HCT116 (cell line): Measurements from ENCODE around the gene TMEM184A. TPM values are rescaled to one million over a fixed set of nuclear protein-coding genes. Genes with fewer than 3 reads are reported as not detected.

Experiments
- ATAC-seq: fragments of 200-7000 bp; cut with Tn5 transposase; 2 replicates; pipeline ENCODE4 v1.9.1; 2020; ENCODE audit warnings: mild to moderate bottlenecking, moderate library complexity
- BruUV-seq: library from RNA; stranded (reverse); fragments of 400-500 nt; replicated peaks from 2 replicates; lab custom pipeline; 2021; lab: Mats Ljungman, UMichigan
- CTCF ChIA-PET: fragments of 300-600 bp; sonication (Branson Sonifier 250); formaldehyde crosslinking; loops from one replicate; lab custom pipeline; 2021; ENCODE audit warnings: antibody characterized with exemption; lab: Charles Lee
- POLR2A ChIA-PET: fragments of 300-600, 350-600 bp; sonication (Branson Sonifier 250); formaldehyde crosslinking; loops from one replicate; lab custom pipeline; 2021; ENCODE audit warnings: antibody characterized with exemption; lab: Charles Lee
- RAD21 ChIA-PET, 2 experiments: fragments of 300-600 bp; sonication (Branson Sonifier 250); formaldehyde crosslinking; loops; one replicate each; lab custom pipeline; 2023; ENCODE audit warnings: low total read pairs in 2 of 2; ENCODE audit not compliant: uncharacterized antibody in 2 of 2, unreplicated experiment in 2 of 2, low non-redundant PET in 1 of 2; lab: Charles Lee
- DNase-seq: peaks from one replicate; pipeline ENCODE4 v3.0.0-alpha.2; 2010; ENCODE audit warnings: low read depth, low spot score
- H2AFZ ChIP-seq: fragments of 200-600 bp; shearing (Covaris generic), sonication (generic); 2 replicates; pipeline ENCODE4 v1.6.1; 2017; ENCODE audit warnings: low read depth, mixed run types, mixed read lengths, antibody characterized with exemption, low read length; ENCODE audit not compliant: poor library complexity, severe bottlenecking
- H3K27ac ChIP-seq: 2 replicates; pipeline ENCODE4 v1.5.1; 2012; ENCODE audit warnings: low read depth, low read length
- H3K27me3 ChIP-seq: fragments of 200-600 bp; sonication (generic); 2 replicates; pipeline ENCODE4 v1.6.1; 2016; ENCODE audit warnings: mixed run types, low read length, mixed read lengths; ENCODE audit not compliant: insufficient read depth
- H3K36me3 ChIP-seq, 2 experiments: fragments of 200-500 bp in 1 of 2; fragments of 200-600 bp in 1 of 2; sonication (Bioruptor generic) in 1 of 2; sonication (generic) in 1 of 2; 2 replicates each; pipeline versions ENCODE4 v1.5.1 to v1.6.1; 2014 to 2016; ENCODE audit warnings: low read length in 2 of 2, inconsistent platforms in 1 of 2, mixed read lengths in 1 of 2, mixed run types in 1 of 2; ENCODE audit not compliant: insufficient read depth in 2 of 2, control insufficient read depth in 1 of 2
- H3K4me1 ChIP-seq, 2 experiments: fragments of 200-600 bp in 1 of 2; sonication (generic) in 1 of 2; 2 replicates each; pipeline versions ENCODE4 v1.5.1 to v1.6.1; 2012 to 2017; ENCODE audit warnings: low read length in 2 of 2, inconsistent platforms in 1 of 2, mild to moderate bottlenecking in 1 of 2, mixed read lengths in 1 of 2, mixed run types in 1 of 2, moderate library complexity in 1 of 2; ENCODE audit not compliant: insufficient read depth in 2 of 2, control insufficient read depth in 1 of 2
- H3K4me2 ChIP-seq: fragments of 200-600 bp; sonication (generic); 2 replicates; pipeline ENCODE4 v1.6.1; 2017; ENCODE audit warnings: mixed run types, low read length, mixed read lengths
- H3K4me3 ChIP-seq, 2 experiments: fragments of 200-600 bp in 1 of 2; sonication (generic) in 1 of 2; replicated peaks in 1 of 2; 2 replicates each; pipeline ENCODE4 v1.5.1; 2011 to 2016; ENCODE audit warnings: low read length in 2 of 2, control low read depth in 1 of 2, low read depth in 1 of 2, mild to moderate bottlenecking in 1 of 2, mixed read lengths in 1 of 2, mixed run types in 1 of 2
- H3K79me2 ChIP-seq: fragments of 200-600 bp; sonication (generic); 2 replicates; pipeline ENCODE4 v1.6.1; 2017; ENCODE audit warnings: mild to moderate bottlenecking, mixed run types, low read length, moderate library complexity, mixed read lengths; ENCODE audit not compliant: insufficient read depth
- H3K9ac ChIP-seq: fragments of 200-600 bp; sonication (generic); 2 replicates; pipeline ENCODE4 v1.6.1; 2016; ENCODE audit warnings: low read length, mixed read lengths
- H3K9me2 ChIP-seq: fragments of 200-600 bp; sonication (generic), shearing (Covaris generic); 2 replicates; pipeline ENCODE4 v1.6.1; 2017; ENCODE audit warnings: mixed run types, mild to moderate bottlenecking, moderate library complexity; ENCODE audit not compliant: insufficient read depth
- H3K9me3 ChIP-seq, 2 experiments: fragments of 200-500 bp in 1 of 2; fragments of 200-600 bp in 1 of 2; sonication (Bioruptor generic) in 1 of 2; sonication (generic) in 1 of 2; 2 replicates each; pipeline ENCODE4 v1.6.1; 2014 to 2017; ENCODE audit warnings: low read length in 2 of 2, mixed read lengths in 2 of 2, inconsistent platforms in 1 of 2, low read depth in 1 of 2, mild to moderate bottlenecking in 1 of 2, mixed run types in 1 of 2, moderate library complexity in 1 of 2; ENCODE audit not compliant: control insufficient read depth in 1 of 2, insufficient read depth in 1 of 2
- H4K20me1 ChIP-seq: fragments of 200-600 bp; sonication (generic), shearing (Covaris generic); 2 replicates; pipeline ENCODE4 v1.6.1; 2017; ENCODE audit warnings: mixed run types, mild to moderate bottlenecking, moderate library complexity; ENCODE audit not compliant: insufficient read depth
- CBX3 ChIP-seq: IDR thresholded peaks from 2 replicates; pipeline ENCODE4 v1.6.1; 2012; ENCODE audit warnings: low read depth
- CEBPB ChIP-seq: IDR thresholded peaks from 2 replicates; pipeline ENCODE4 v1.6.1; 2012; ENCODE audit warnings: low read depth
- EGR1 ChIP-seq: IDR thresholded peaks from 2 replicates; pipeline ENCODE4 v1.6.1; 2012; ENCODE audit warnings: low read depth
- ELF1 ChIP-seq: IDR thresholded peaks from 2 replicates; pipeline ENCODE4 v1.6.1; 2012; ENCODE audit warnings: low read depth, borderline replicate concordance
- EZH2 ChIP-seq: fragments of 200-600 bp; sonication (generic); IDR thresholded peaks from 2 replicates; pipeline ENCODE4 v1.6.1; 2017; ENCODE audit warnings: antibody characterized with exemption, mixed run types
- EZH2phosphoT487 ChIP-seq: fragments of 200-600 bp; IDR thresholded peaks from 2 replicates; pipeline ENCODE4 v1.6.1; 2018; ENCODE audit warnings: antibody characterized with exemption, borderline replicate concordance
- FOSL1 ChIP-seq: IDR thresholded peaks from 2 replicates; pipeline ENCODE4 v1.6.1; 2012; ENCODE audit warnings: low read depth
- JUND ChIP-seq: IDR thresholded peaks from 2 replicates; pipeline ENCODE4 v1.6.1; 2012
- POLR2AphosphoS5 ChIP-seq: IDR thresholded peaks from 2 replicates; pipeline ENCODE4 v1.6.1; 2011; ENCODE audit warnings: mild to moderate bottlenecking, low read depth, low read length, moderate library complexity
- RAD21 ChIP-seq: IDR thresholded peaks from 2 replicates; pipeline ENCODE4 v1.6.1; 2012; ENCODE audit warnings: low read depth, mild to moderate bottlenecking
- SIN3A ChIP-seq: IDR thresholded peaks from 2 replicates; pipeline ENCODE4 v1.6.1; 2012; ENCODE audit warnings: low read depth
- TCF7L2 ChIP-seq: IDR thresholded peaks from 2 replicates; pipeline ENCODE4 v1.7.0; 2011; ENCODE audit warnings: borderline replicate concordance, inconsistent platforms; ENCODE audit not compliant: insufficient read depth, insufficient read length; ENCODE audit errors: extremely low read depth
- ZFX ChIP-seq: fragments of 450-650 bp; IDR thresholded peaks from 2 replicates; pipeline ENCODE4 v1.6.1; 2017
- ZNF274 ChIP-seq: fragments of 200-500 bp; sonication (Bioruptor generic); IDR thresholded peaks from 2 replicates; pipeline ENCODE4 v1.6.1; 2014; ENCODE audit warnings: mild to moderate bottlenecking, low read depth, low read length, inconsistent platforms
- intact Hi-C: fragments of 100-400 bp; cut with micrococcal nuclease; formaldehyde crosslinking; loops from 2 replicates; pipeline ENCODE4 v1.10.0; 2022
- total RNA-seq: library from RNA; stranded (reverse); gene quantifications from one replicate; pipeline ENCODE4 v1.2.1, GENCODE V29; 2021; ENCODE audit not compliant: unreplicated experiment
- TF ChIP-seq, protein P1 (sequence below): IDR thresholded peaks from 2 replicates; pipeline ENCODE4 v1.6.1; 2012
- TF ChIP-seq, protein P2 (sequence below), 3 experiments: fragments of 200-600 bp in 1 of 3; sonication (generic) in 1 of 3; IDR thresholded peaks in 2 of 3; conservative IDR thresholded peaks in 1 of 3; 2 replicates each; pipeline ENCODE4 v1.5.1; 2012 to 2017; ENCODE audit warnings: low read depth in 2 of 3, low read length in 2 of 3, antibody characterized with exemption in 1 of 3, borderline replicate concordance in 1 of 3, control low read depth in 1 of 3, mild to moderate bottlenecking in 1 of 3, mixed read lengths in 1 of 3, mixed run types in 1 of 3, moderate library complexity in 1 of 3; ENCODE audit not compliant: insufficient read depth in 1 of 3
- TF ChIP-seq, protein P3 (sequence below): IDR thresholded peaks from 2 replicates; pipeline ENCODE4 v1.6.1; 2012
- TF ChIP-seq, protein P4 (sequence below): IDR thresholded peaks from 2 replicates; pipeline ENCODE4 v1.6.1; 2011; ENCODE audit warnings: mild to moderate bottlenecking, low read length, moderate library complexity; ENCODE audit not compliant: insufficient replicate concordance; ENCODE audit errors: extremely low read depth

The TMEM184A gene
- total RNA-seq, 1 experiment from 2014 or later, result 34.8 TPM

DNA sequence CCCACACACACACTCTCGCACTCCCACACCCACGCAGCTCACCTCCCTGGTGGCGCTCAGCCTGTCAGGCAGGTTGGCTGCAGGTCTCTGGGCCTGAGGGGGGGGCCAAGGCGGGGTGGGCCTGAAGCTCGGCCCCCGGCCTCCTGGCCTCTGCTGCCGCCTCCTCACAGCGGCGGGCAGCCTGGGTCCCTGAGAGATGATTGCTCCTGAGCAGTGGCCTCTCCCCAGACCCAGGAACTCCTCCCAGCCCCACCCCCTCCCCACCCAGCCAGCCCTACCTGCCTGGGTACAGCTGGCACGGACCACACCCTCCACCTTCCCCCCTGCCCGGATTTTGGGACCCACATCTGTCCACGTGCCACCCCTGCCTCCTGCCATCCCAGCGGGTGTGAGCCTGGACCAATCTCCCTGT lies 4.6 kb upstream of the TMEM184A start:
- H3K4me2 ChIP-seq, result no peak overlapping the region
- TF ChIP-seq TCF7L2 (no peak), CBX3 (no peak), JUND (no peak), RAD21 (no peak), CEBPB (no peak), ELF1 (no peak), POLR2AphosphoS5 (no peak), SIN3A (no peak), FOSL1 (no peak), EZH2 (no peak), EGR1 (no peak), ZNF274 (no peak), ZFX (no peak), EZH2phosphoT487 (no peak)
- TF ChIP-seq, protein P1, sequence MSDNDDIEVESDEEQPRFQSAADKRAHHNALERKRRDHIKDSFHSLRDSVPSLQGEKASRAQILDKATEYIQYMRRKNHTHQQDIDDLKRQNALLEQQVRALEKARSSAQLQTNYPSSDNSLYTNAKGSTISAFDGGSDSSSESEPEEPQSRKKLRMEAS, result no peak
- TF ChIP-seq, protein P2, sequence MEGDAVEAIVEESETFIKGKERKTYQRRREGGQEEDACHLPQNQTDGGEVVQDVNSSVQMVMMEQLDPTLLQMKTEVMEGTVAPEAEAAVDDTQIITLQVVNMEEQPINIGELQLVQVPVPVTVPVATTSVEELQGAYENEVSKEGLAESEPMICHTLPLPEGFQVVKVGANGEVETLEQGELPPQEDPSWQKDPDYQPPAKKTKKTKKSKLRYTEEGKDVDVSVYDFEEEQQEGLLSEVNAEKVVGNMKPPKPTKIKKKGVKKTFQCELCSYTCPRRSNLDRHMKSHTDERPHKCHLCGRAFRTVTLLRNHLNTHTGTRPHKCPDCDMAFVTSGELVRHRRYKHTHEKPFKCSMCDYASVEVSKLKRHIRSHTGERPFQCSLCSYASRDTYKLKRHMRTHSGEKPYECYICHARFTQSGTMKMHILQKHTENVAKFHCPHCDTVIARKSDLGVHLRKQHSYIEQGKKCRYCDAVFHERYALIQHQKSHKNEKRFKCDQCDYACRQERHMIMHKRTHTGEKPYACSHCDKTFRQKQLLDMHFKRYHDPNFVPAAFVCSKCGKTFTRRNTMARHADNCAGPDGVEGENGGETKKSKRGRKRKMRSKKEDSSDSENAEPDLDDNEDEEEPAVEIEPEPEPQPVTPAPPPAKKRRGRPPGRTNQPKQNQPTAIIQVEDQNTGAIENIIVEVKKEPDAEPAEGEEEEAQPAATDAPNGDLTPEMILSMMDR (IDR thresholded peaks at IDR 0.05 in 2 of 3, conservative IDR thresholded peaks at IDR 0.05 in 1 of 3; ENCODE audit: borderline replicate concordance in 1 of 3, insufficient read depth in 1 of 3, low read depth in 2 of 3, low read length in 2 of 3), result no peak
- TF ChIP-seq, protein P3, sequence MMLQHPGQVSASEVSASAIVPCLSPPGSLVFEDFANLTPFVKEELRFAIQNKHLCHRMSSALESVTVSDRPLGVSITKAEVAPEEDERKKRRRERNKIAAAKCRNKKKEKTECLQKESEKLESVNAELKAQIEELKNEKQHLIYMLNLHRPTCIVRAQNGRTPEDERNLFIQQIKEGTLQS, result no peak
- TF ChIP-seq, protein P4, sequence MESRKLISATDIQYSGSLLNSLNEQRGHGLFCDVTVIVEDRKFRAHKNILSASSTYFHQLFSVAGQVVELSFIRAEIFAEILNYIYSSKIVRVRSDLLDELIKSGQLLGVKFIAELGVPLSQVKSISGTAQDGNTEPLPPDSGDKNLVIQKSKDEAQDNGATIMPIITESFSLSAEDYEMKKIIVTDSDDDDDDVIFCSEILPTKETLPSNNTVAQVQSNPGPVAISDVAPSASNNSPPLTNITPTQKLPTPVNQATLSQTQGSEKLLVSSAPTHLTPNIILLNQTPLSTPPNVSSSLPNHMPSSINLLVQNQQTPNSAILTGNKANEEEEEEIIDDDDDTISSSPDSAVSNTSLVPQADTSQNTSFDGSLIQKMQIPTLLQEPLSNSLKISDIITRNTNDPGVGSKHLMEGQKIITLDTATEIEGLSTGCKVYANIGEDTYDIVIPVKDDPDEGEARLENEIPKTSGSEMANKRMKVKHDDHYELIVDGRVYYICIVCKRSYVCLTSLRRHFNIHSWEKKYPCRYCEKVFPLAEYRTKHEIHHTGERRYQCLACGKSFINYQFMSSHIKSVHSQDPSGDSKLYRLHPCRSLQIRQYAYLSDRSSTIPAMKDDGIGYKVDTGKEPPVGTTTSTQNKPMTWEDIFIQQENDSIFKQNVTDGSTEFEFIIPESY, result no peak
- no peak overlapping the region for H3K4me3 ChIP-seq
- H2AFZ ChIP-seq, result no peak overlapping the region
- intact Hi-C loops, result no loop called here
- no peaks in the 10 kb centered on the region for H4K20me1 ChIP-seq
- H3K9me3 ChIP-seq, result no peaks in the 10 kb centered on the region
- ChIA-PET RAD21 (no interaction called here), POLR2A (no interaction called here), CTCF (no interaction called here)
- no peaks in the 10 kb centered on the region for H3K79me2 ChIP-seq
- no peaks in the 10 kb centered on the region for H3K9me2 ChIP-seq
- ATAC-seq, result no peak
- peaks cover 36 to 66% of the 10 kb centered on the region in 2 experiments for H3K4me1 ChIP-seq
- H3K27ac ChIP-seq, result no peak overlapping the region
- H3K9ac ChIP-seq, result no peak overlapping the region
- H3K27me3 ChIP-seq, result no peaks in the 10 kb centered on the region
- no peaks in the 10 kb centered on the region for H3K36me3 ChIP-seq
- no peak for DNase-seq
- BruUV-seq, result no TSS peak
